MG63 (cell line): ENCODE data around the gene NSG1. TPM values are rescaled to one million over a fixed set of nuclear protein-coding genes. Genes with fewer than 3 reads are reported as not detected.
"Not testable (repeated sequence)": the region's sequence is repeated elsewhere in the genome, so short reads cannot be mapped to it uniquely, and the experiment has no call there.

Experiments used
- DNase-seq: peaks from one replicate; pipeline ENCODE4 v3.0.0-alpha.2; 2020
- H3K27me3 ChIP-seq: fragments of 250-450 bp; sonication (Bioruptor Pico); 2 replicates; pipeline ENCODE4 v1.5.1; 2020; ENCODE audit warnings: mild to moderate bottlenecking, moderate library complexity
- H3K36me3 ChIP-seq: fragments of 250-450 bp; sonication (Bioruptor Pico); 2 replicates; pipeline ENCODE4 v1.5.1; 2020; ENCODE audit warnings: mild to moderate bottlenecking, moderate library complexity
- H3K4me3 ChIP-seq: fragments of 250-450 bp; sonication (Bioruptor Pico); 2 replicates; pipeline ENCODE4 v1.5.1; 2020; ENCODE audit warnings: mild to moderate bottlenecking, moderate library complexity
- H3K9me3 ChIP-seq: fragments of 250-450 bp; sonication (Bioruptor Pico); 2 replicates; pipeline ENCODE4 v1.5.1; 2020; ENCODE audit warnings: mild to moderate bottlenecking, moderate library complexity
- total RNA-seq: library from RNA; depleted of rRNA; stranded (reverse); fragments of >200 nt; shearing (Covaris generic); gene quantifications from 2 replicates; pipeline ENCODE4 v1.2.3, GENCODE V29; 2014; ENCODE audit warnings: low replicate concordance; rRNA removed

The NSG1 gene
- total RNA-seq, 1 experiment from 2014 or later, result not detected

- Histone ChIP-seq H3K4me3 (no peak overlapping the region), H3K27me3 (no peaks in the 10 kb centered on the region), H3K9me3 (no peaks in the 10 kb centered on the region), H3K36me3 (no peaks in the 10 kb centered on the region; the same call in none of the 2 replicates)
- no peak for DNase-seq
Observed at GRCh38 chr4:4462970-4463369, 76.1 kb downstream of the NSG1 start.

- not testable (repeated sequence) for H3K27me3 ChIP-seq, DNase-seq, H3K36me3 ChIP-seq
Observed at GRCh38 chr4:4465238-4465637, 78.3 kb downstream of the NSG1 start.

More at GRCh38 chr4:4465238-4465637, 78.3 kb downstream of the NSG1 start:
- H3K4me3 ChIP-seq, H3K9me3 ChIP-seq: not testable (repeated sequence)

Other genes with a start within 250 kb of the NSG1 start
- gene OTOP1, start 160.2 kb upstream of the NSG1 start, total RNA-seq, result not detected in 2 replicates
- 32.3 and 34.9 TPM in 2 replicates for gene TMEM128, start 138.9 kb upstream of the NSG1 start, total RNA-seq
- gene LYAR, start 96.9 kb upstream of the NSG1 start, total RNA-seq, result 17.5 and 20.9 TPM in 2 replicates
- 0.52 and 3.3 TPM in 2 replicates for gene ZBTB49, start 96.9 kb upstream of the NSG1 start, total RNA-seq
- 20.2 and 38.3 TPM in 2 replicates for gene STX18, start 154.9 kb downstream of the NSG1 start, total RNA-seq